Activated CD8-positive, alpha-beta memory T cell treated with anti-CD3 and anti-CD28 coated beads, Interleukin-2, amount 50 U/mL, for 1 hour (primary cell): ENCODE results near the gene NUDT13.
A peak's percentile ranks its signal among the peaks of the same experiment; 100 is the strongest.
"Not testable (repeated sequence)": the region's sequence is repeated elsewhere in the genome, so short reads cannot be mapped to it uniquely, and the experiment has no call there.

Experiments used
- DNase-seq: peaks from one replicate; pipeline ENCODE4 v3.0.0-alpha.2; 2020; ENCODE audit errors: extremely low read depth

NUDT13 gene

GRCh38 chr10:73099141-73099540 is 11.1 kb upstream of the NUDT13 start:
- DNase-seq: no peak

GRCh38 chr10:73106301-73106700 is 4.0 kb upstream of the NUDT13 start:
- no peak for DNase-seq

GRCh38 chr10:73109248-73109652 is 1.0 kb upstream of the NUDT13 start:
- not testable (repeated sequence) for DNase-seq

- not testable (repeated sequence) for DNase-seq
Observed at GRCh38 chr10:73112032-73112431, 1.8 kb downstream of the NUDT13 start.

GRCh38 chr10:73113551-73113950 is 3.3 kb downstream of the NUDT13 start:
- no peak for DNase-seq

- DNase-seq: no peak
Observed at GRCh38 chr10:73116017-73116416, 5.8 kb downstream of the NUDT13 start.

- no peak for DNase-seq
Observed at GRCh38 chr10:73117976-73118743, 7.9 kb downstream of the NUDT13 start.

- DNase-seq: no peak
Observed at GRCh38 chr10:73119457-73119856, 9.2 kb downstream of the NUDT13 start.

- no peak for DNase-seq
Observed at GRCh38 chr10:73119952-73120351, 9.7 kb downstream of the NUDT13 start.

GRCh38 chr10:73126343-73126742 is 16.1 kb downstream of the NUDT13 start:
- DNase-seq: no peak

GRCh38 chr10:73131301-73131700 is 21.0 kb downstream of the NUDT13 start:
- no peak for DNase-seq

- DNase-seq: no peak
Observed at GRCh38 chr10:73131913-73132686, 21.8 kb downstream of the NUDT13 start.

GRCh38 chr10:73134727-73135126 is 24.5 kb downstream of the NUDT13 start:
- no peak for DNase-seq

- DNase-seq: no peak
Observed at GRCh38 chr10:73136627-73137026, 26.4 kb downstream of the NUDT13 start.

- no peak for DNase-seq
Observed at GRCh38 chr10:73139251-73139650, 29.0 kb downstream of the NUDT13 start.

GRCh38 chr10:73141603-73142002 is 31.3 kb downstream of the NUDT13 start:
- no peak for DNase-seq

GRCh38 chr10:73150633-73151413 is 40.6 kb downstream of the NUDT13 start:
- not testable (repeated sequence) for DNase-seq

GRCh38 chr10:73152009-73152408 is 41.8 kb downstream of the NUDT13 start:
- DNase-seq: no peak

- DNase-seq: no peak
Observed at GRCh38 chr10:73156054-73156453, 45.8 kb downstream of the NUDT13 start.

- DNase-seq: peak; percentile 18
Observed at GRCh38 chr10:73159038-73159648, 48.9 kb downstream of the NUDT13 start.

- DNase-seq: no peak
Observed at GRCh38 chr10:73161079-73161478, 50.8 kb downstream of the NUDT13 start.

GRCh38 chr10:73161662-73162061 is 51.4 kb downstream of the NUDT13 start:
- no peak for DNase-seq
